H9 (cell line): ENCODE results near the gene STPG3. TPM values are rescaled to one million over a fixed set of nuclear protein-coding genes. Genes with fewer than 3 reads are reported as not detected.

ENCODE experiments used
- DNase-seq: peaks from one replicate; pipeline ENCODE4 v3.0.0-alpha.2; 2017
- H2AFZ ChIP-seq: one replicate; pipeline ENCODE4 v1.6.1; 2013; ENCODE audit warnings: mild to moderate bottlenecking, low read length, control low read depth, moderate library complexity
- H2AK5ac ChIP-seq: 2 replicates; pipeline ENCODE4 v1.6.1; 2013; ENCODE audit warnings: low read length, control low read depth, mixed read lengths; ENCODE audit not compliant: insufficient read length
- H2BK120ac ChIP-seq: one replicate; pipeline ENCODE4 v1.6.1; 2013; ENCODE audit warnings: low read depth, mild to moderate bottlenecking, low read length, control low read depth, inconsistent platforms; ENCODE audit not compliant: poor library complexity, severe bottlenecking
- H2BK12ac ChIP-seq: 2 replicates; pipeline ENCODE4 v1.6.1; 2013; ENCODE audit warnings: low read length, control low read depth, mixed read lengths, low read depth; ENCODE audit not compliant: insufficient read length
- H2BK15ac ChIP-seq: 2 replicates; pipeline ENCODE4 v1.6.1; 2013; ENCODE audit warnings: low read depth, low read length, control low read depth
- H2BK20ac ChIP-seq: one replicate; pipeline ENCODE4 v1.6.1; 2013; ENCODE audit warnings: low read depth, mild to moderate bottlenecking, low read length, control low read depth, inconsistent platforms; ENCODE audit not compliant: poor library complexity, severe bottlenecking
- H2BK5ac ChIP-seq: 2 replicates; pipeline ENCODE4 v1.6.1; 2013; ENCODE audit warnings: low read length, control low read depth, mixed read lengths; ENCODE audit not compliant: insufficient read length
- H3K14ac ChIP-seq: 2 replicates; pipeline ENCODE4 v1.6.1; 2013; ENCODE audit warnings: low read length, control low read depth; ENCODE audit not compliant: insufficient read depth
- H3K18ac ChIP-seq: 2 replicates; pipeline ENCODE4 v1.6.1; 2013; ENCODE audit warnings: low read depth, mild to moderate bottlenecking, mixed read lengths, low read length, control low read depth; ENCODE audit not compliant: insufficient read length
- H3K23ac ChIP-seq: 2 replicates; pipeline ENCODE4 v1.6.1; 2013; ENCODE audit warnings: low read length, control low read depth, mixed read lengths, low read depth; ENCODE audit not compliant: insufficient read length
- H3K23me2 ChIP-seq: 2 replicates; pipeline ENCODE4 v1.6.1; 2013; ENCODE audit warnings: low read depth, mild to moderate bottlenecking, mixed read lengths, low read length, control low read depth; ENCODE audit not compliant: insufficient read length, poor library complexity, severe bottlenecking
- H3K27ac ChIP-seq: 2 replicates; pipeline ENCODE4 v1.5.1; 2013; ENCODE audit warnings: low read length, control low read depth, mixed read lengths, low read depth; ENCODE audit not compliant: insufficient read length
- H3K27me3 ChIP-seq: 2 replicates; pipeline ENCODE4 v1.6.1; 2013; ENCODE audit warnings: low read length, control low read depth, inconsistent platforms; ENCODE audit not compliant: insufficient read depth
- H3K4ac ChIP-seq: 2 replicates; pipeline ENCODE4 v1.6.1; 2013; ENCODE audit warnings: low read depth, mild to moderate bottlenecking, control low read depth, inconsistent platforms, low read length, moderate library complexity
- H3K4me1 ChIP-seq: 2 replicates; pipeline ENCODE4 v1.6.1; 2013; ENCODE audit warnings: low read length, control low read depth, inconsistent platforms; ENCODE audit not compliant: insufficient read depth
- H3K4me2 ChIP-seq: 2 replicates; pipeline ENCODE4 v1.6.1; 2013; ENCODE audit warnings: low read length, control low read depth, mixed read lengths; ENCODE audit not compliant: insufficient read length, insufficient read depth
- H3K56ac ChIP-seq: 2 replicates; pipeline ENCODE4 v1.6.1; 2013; ENCODE audit warnings: low read depth, mild to moderate bottlenecking, mixed read lengths, low read length, control low read depth; ENCODE audit not compliant: insufficient read length
- H3K79me1 ChIP-seq: 2 replicates; pipeline ENCODE4 v1.6.1; 2013; ENCODE audit warnings: low read depth, mild to moderate bottlenecking, moderate library complexity, low read length, control low read depth, inconsistent platforms; ENCODE audit not compliant: insufficient read depth, poor library complexity, severe bottlenecking
- H3K79me2 ChIP-seq: 2 replicates; pipeline ENCODE4 v1.6.1; 2013; ENCODE audit warnings: low read length, control low read depth, inconsistent platforms; ENCODE audit not compliant: insufficient read depth
- H3K9ac ChIP-seq: 2 replicates; pipeline ENCODE4 v1.6.1; 2013; ENCODE audit warnings: low read length, control low read depth, mixed read lengths; ENCODE audit not compliant: insufficient read length; ENCODE audit errors: extremely low read depth
- H3K9me3 ChIP-seq: one replicate; pipeline ENCODE4 v1.6.1; 2013; ENCODE audit warnings: low read depth, low read length, inconsistent platforms; ENCODE audit not compliant: control insufficient read depth
- H3T11ph ChIP-seq: one replicate; pipeline ENCODE4 v1.6.1; 2013; ENCODE audit warnings: mild to moderate bottlenecking, low read length, control low read depth, inconsistent platforms
- H4K20me1 ChIP-seq: one replicate; pipeline ENCODE4 v1.6.1; 2013; ENCODE audit not compliant: control insufficient read depth, insufficient read length, insufficient read depth
- H4K5ac ChIP-seq: 2 replicates; pipeline ENCODE4 v1.6.1; 2013; ENCODE audit warnings: low read depth, mild to moderate bottlenecking, mixed read lengths, low read length, control low read depth; ENCODE audit not compliant: insufficient read length
- H4K8ac ChIP-seq: replicated peaks from 2 replicates; pipeline ENCODE4 v1.6.1; 2013; ENCODE audit warnings: low read length, control low read depth, mixed read lengths, low read depth; ENCODE audit not compliant: insufficient read length
- H4K91ac ChIP-seq: 2 replicates; pipeline ENCODE4 v1.6.1; 2013; ENCODE audit warnings: low read depth, mild to moderate bottlenecking, moderate library complexity, mixed read lengths, low read length, control low read depth; ENCODE audit not compliant: insufficient read length
- H3K27ac Mint-ChIP-seq, 3 experiments: 2 replicates in 2 of 3; 3 replicates in 1 of 3; pipeline ENCODE4 v1.8.0; 2020 to 2021; ENCODE audit warnings: mixed read lengths in 3 of 3, mild to moderate bottlenecking in 1 of 3, moderate library complexity in 1 of 3
- H3K27me3 Mint-ChIP-seq: 2 replicates; pipeline ENCODE4 v1.8.0; 2021; ENCODE audit warnings: low read depth, mild to moderate bottlenecking, moderate library complexity, mixed read lengths
- H3K36me3 Mint-ChIP-seq, 3 experiments: 2 replicates in 2 of 3; 3 replicates in 1 of 3; pipeline ENCODE4 v1.8.0; 2020 to 2021; ENCODE audit warnings: low read depth in 3 of 3, mixed read lengths in 3 of 3; ENCODE audit not compliant: insufficient read depth in 1 of 3
- H3K4me1 Mint-ChIP-seq, 2 experiments: 2 replicates each; pipeline ENCODE4 v1.8.0; 2020; ENCODE audit warnings: mixed read lengths in 2 of 2
- H3K4me3 Mint-ChIP-seq, 2 experiments: 2 replicates in 1 of 2; 3 replicates in 1 of 2; pipeline ENCODE4 v1.8.0; 2020 to 2021; ENCODE audit warnings: mild to moderate bottlenecking in 2 of 2, mixed read lengths in 2 of 2, moderate library complexity in 1 of 2
- H3K9me3 Mint-ChIP-seq, 2 experiments: 2 replicates in 1 of 2; 3 replicates in 1 of 2; pipeline ENCODE4 v1.8.0; 2020; ENCODE audit warnings: mild to moderate bottlenecking in 2 of 2, mixed read lengths in 2 of 2, moderate library complexity in 1 of 2
- CTCF ChIP-seq: fragments of 200-600 bp; sonication (generic); conservative IDR thresholded peaks from 3 replicates; pipeline ENCODE4 v1.8.0; 2021; ENCODE audit warnings: antibody characterized with exemption, mild to moderate bottlenecking
- whole genome bisulfite sequencing: extraction: QIAGEN DNeasy Blood & Tissue Kit; methylation state at CpG from one replicate; pipeline ENCODE4 v1.1.7; 2013; ENCODE audit warnings: missing lambda C conversion rate, low lambda C conversion rate, mixed read lengths; ENCODE audit not compliant: insufficient read length; ENCODE audit errors: extremely low coverage; 5-methylcytosine and 5-hydroxymethylcytosine counted together
- total RNA-seq: library from RNA; stranded (reverse); gene quantifications from 2 replicates; pipeline ENCODE4 v1.2.1, GENCODE V29; 2021

STPG3 gene
- total RNA-seq, 1 experiment from 2014 or later = not detected

DNA sequence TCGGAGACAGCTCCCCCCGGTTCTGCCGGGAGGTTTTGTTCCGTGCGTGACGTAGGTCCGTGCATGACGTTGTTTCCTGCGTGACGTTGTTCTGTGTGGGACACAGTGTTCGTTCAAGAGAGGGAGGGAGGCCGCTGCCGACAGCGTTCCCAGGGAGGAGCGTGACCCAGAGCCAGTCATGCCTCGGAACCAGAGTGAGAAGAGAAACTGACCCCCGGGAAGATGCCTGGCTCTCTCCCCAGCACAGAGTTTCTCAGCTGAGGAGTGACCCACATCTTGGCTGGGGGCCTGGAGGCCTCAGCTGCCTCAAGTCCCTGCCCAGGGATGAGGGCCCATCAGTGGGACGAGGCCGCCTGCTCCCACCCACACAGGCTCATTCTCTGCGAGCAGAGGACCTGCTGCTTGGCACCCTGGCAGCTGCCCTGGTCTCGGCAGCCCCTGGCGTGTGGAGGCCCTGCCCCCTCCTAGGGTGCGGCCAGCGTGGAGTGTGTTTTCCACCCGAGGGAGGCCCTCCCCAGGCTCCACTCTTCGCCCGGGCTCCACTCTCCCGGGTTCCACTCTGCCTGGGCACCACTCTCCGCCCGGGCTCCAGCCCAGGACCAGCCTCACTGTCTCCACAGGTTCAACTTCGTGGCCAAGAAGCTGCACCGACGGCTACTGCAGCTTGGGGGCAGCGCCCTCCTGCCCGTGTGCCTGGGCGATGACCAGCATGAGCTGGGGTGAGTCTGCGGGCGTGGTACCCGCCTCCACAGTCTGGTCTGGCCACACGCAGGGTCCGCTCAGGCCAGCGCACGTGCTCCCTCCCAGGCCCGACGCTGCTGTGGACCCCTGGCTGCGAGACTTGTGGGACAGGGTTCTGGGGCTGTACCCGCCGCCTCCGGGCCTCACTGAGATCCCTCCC lies 37.7 kb upstream of the STPG3 start:
- no peaks in the 10 kb centered on the region for H3K27me3 Mint-ChIP-seq
- TF ChIP-seq CTCF = peak; percentile 44
- no peak overlapping the region for H4K5ac ChIP-seq
- H3K4me2 ChIP-seq = no peak overlapping the region
- H2BK12ac ChIP-seq = no peak overlapping the region
- H4K8ac ChIP-seq = no peak overlapping the region
- no CpG with 5 or more reads among the region's 49 CpGs for whole genome bisulfite sequencing
- H2AFZ ChIP-seq = no peak overlapping the region
- no peak overlapping the region for H2BK120ac ChIP-seq
- no peaks in the 10 kb centered on the region for H4K20me1 ChIP-seq
- H3K4me1 ChIP-seq = no peaks in the 10 kb centered on the region; the same call in 1 of the 2 replicates
- H3K36me3 Mint-ChIP-seq = peaks cover 5 to 34% (median 26%) of the 10 kb centered on the region in 3 experiments; a peak in 6 of 7 replicates
- H3K23me2 ChIP-seq = no peaks in the 10 kb centered on the region
- H3K56ac ChIP-seq = no peak overlapping the region
- H3K4me3 Mint-ChIP-seq = no peak overlapping the region
- no peaks in the 10 kb centered on the region for H3K9me3 Mint-ChIP-seq
- no peak for DNase-seq
- H3K79me1 ChIP-seq = no peaks in the 10 kb centered on the region
- H3T11ph ChIP-seq = no peak overlapping the region
- H3K79me2 ChIP-seq = no peaks in the 10 kb centered on the region
- no peak overlapping the region for H2BK15ac ChIP-seq
- no peak overlapping the region for H3K23ac ChIP-seq
- no peak overlapping the region for H2BK5ac ChIP-seq
- no peak overlapping the region for H2BK20ac ChIP-seq
- no peak overlapping the region for H3K18ac ChIP-seq
- no peak overlapping the region for H2AK5ac ChIP-seq
- H3K4me1 Mint-ChIP-seq = peaks cover 4 to 5% of the 10 kb centered on the region in 2 experiments
- H3K9ac ChIP-seq = no peak overlapping the region
- H3K14ac ChIP-seq = no peak overlapping the region
- H3K4ac ChIP-seq = no peak overlapping the region
- H3K27ac ChIP-seq = no peak overlapping the region
- no peaks in the 10 kb centered on the region for H3K27me3 ChIP-seq
- no peak overlapping the region; a peak in 1 of 7 replicates for H3K27ac Mint-ChIP-seq
- no peak overlapping the region for H4K91ac ChIP-seq
- H3K9me3 ChIP-seq = no peaks in the 10 kb centered on the region
